ENCODE data around the gene TBC1D10A.

The TBC1D10A gene

DNA sequence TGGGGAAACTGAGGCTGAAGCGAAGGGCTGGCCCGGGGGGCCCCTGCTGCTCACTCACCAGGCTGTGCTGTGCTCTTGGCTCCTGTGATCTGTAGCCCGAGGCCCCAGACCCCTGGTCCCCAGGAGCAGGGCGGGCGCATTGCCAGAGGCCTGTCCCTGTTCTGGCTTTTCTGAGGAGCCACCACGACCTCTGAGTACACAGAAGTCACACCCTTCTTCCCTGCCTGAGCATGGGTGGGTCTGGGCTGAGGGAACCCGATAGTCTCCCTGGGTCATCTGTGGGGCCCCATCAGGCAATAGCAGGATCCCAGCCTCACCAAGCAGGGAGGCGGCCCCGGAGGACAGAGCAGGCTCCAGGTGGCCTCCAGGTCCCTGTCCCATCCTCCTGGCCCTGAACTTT is 42.6 kb downstream of the TBC1D10A start:
- Mint-ChIP-seq H3K4me3 (no peak overlapping the region), H3K4me1 (peaks cover 23% of the 10 kb centered on the region), H3K27ac (no peak overlapping the region), H3K27me3 (no peaks in the 10 kb centered on the region), H3K36me3 (ENCODE audit: low read depth) (no peaks in the 10 kb centered on the region), H3K9me3 (no peaks in the 10 kb centered on the region)
- no peak for DNase-seq
- ATAC-seq = no peak

DNA sequence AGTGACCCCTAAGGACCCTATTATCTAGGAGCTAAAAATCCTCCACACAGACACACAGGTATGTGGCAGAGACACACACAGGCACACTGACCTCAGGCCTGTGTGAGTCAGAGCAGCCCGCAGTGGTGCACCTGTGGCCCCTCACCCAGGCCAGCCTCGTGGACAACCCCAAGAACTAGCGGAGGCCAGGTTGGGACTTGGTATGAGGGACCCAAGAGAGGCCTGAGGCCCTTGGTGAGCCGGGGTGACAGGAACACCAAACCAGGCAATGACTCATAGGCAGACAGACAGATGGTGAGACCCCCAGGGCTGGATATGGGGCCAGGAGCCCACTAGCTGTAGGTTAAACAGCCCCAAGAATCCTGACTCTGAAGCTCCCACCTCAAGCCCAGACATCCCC is 43.4 kb downstream of the TBC1D10A start:
- DNase-seq (no peak), ATAC-seq (no peak)
- Mint-ChIP-seq H3K4me1 (peaks cover 23% of the 10 kb centered on the region), H3K36me3 (ENCODE audit: low read depth) (no peaks in the 10 kb centered on the region), H3K27ac (no peak overlapping the region), H3K9me3 (no peaks in the 10 kb centered on the region), H3K27me3 (no peaks in the 10 kb centered on the region), H3K4me3 (no peak overlapping the region)

DNA sequence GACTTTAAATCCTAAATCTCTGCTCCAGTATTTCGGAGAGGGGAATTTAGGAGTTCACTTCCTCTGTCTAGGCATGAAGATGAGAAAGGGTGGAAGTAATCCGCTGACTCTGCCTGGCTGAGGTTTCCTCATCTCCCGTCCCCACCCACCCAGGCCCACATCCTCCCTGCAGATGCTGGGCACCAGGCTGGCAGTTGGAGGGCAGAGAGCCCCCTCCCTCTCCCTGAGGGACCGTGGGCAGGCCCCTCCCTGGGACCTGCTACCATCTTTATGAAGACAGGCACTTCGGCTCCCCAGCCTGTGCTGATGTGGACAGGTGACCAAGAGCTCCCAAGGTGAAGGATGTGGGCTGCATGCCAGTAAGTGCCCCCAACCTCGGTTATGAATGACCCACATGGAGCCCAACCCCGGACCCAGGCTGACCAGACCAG is 44.1 kb downstream of the TBC1D10A start:
- peaks cover 18% of the 10 kb centered on the region for H3K4me1 Mint-ChIP-seq

DNA sequence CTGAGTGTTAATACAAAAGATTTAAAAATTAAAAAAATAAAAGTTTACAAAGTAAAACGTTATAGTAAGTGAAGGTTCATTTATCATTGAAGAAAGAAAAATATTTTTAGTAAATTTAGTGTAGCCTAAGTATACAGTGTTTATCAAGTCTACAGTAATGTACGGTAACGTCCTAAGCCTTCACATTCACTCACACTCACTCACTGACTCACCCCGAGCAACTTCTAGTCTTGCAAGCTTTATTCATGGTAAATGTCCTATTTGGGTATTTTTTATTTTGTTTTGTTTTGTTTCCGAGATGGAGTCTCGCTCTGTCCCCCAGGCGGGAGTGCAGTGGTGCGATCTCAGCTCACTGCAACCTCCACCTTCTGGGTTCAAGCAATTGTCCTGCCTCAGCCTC is 46.2 kb downstream of the TBC1D10A start:
- Mint-ChIP-seq H3K4me1 (peaks cover 31% of the 10 kb centered on the region), H3K36me3 (ENCODE audit: low read depth) (no peaks in the 10 kb centered on the region), H3K27me3 (no peaks in the 10 kb centered on the region), H3K27ac (no peak overlapping the region), H3K4me3 (no peak overlapping the region), H3K9me3 (no peaks in the 10 kb centered on the region)
- DNase-seq (no peak), ATAC-seq (no peak)

More for the DNA sequence above, 44.1 kb downstream of the TBC1D10A start:
- no peaks in the 10 kb centered on the region for H3K27me3 Mint-ChIP-seq
- no peak for DNase-seq
- no peaks in the 10 kb centered on the region for H3K9me3 Mint-ChIP-seq
- no peak for ATAC-seq
- no peaks in the 10 kb centered on the region for H3K36me3 Mint-ChIP-seq (ENCODE audit: low read depth)
- H3K4me3 Mint-ChIP-seq = no peak overlapping the region
- H3K27ac Mint-ChIP-seq = no peak overlapping the region

DNA sequence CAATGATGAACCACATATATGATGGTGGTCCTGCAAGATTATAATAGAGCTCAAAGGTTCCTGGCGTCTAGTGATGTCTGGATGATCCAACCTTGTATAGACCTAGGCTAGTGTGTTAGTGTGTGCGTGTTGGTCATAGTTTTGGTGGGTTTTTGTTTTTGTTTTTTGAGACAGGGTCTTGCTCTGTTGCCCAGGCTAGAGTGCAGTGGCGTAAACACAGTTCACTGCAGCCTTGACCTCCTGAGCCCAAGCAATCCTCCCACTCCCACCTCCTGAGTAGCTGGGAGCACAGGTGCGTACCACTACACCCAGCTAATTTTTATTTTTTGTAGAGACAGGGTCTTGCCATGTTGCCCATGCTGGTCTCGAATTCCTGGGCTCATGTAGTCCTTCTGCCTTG is 46.8 kb downstream of the TBC1D10A start:
- ATAC-seq (no peak), DNase-seq (no peak)
- H3K4me1 Mint-ChIP-seq = peaks cover 36% of the 10 kb centered on the region
- no peaks in the 10 kb centered on the region for H3K36me3 Mint-ChIP-seq (ENCODE audit: low read depth)
- no peaks in the 10 kb centered on the region for H3K9me3 Mint-ChIP-seq
- no peak overlapping the region for H3K27ac Mint-ChIP-seq
- H3K4me3 Mint-ChIP-seq = no peak overlapping the region
- no peaks in the 10 kb centered on the region for H3K27me3 Mint-ChIP-seq

DNA sequence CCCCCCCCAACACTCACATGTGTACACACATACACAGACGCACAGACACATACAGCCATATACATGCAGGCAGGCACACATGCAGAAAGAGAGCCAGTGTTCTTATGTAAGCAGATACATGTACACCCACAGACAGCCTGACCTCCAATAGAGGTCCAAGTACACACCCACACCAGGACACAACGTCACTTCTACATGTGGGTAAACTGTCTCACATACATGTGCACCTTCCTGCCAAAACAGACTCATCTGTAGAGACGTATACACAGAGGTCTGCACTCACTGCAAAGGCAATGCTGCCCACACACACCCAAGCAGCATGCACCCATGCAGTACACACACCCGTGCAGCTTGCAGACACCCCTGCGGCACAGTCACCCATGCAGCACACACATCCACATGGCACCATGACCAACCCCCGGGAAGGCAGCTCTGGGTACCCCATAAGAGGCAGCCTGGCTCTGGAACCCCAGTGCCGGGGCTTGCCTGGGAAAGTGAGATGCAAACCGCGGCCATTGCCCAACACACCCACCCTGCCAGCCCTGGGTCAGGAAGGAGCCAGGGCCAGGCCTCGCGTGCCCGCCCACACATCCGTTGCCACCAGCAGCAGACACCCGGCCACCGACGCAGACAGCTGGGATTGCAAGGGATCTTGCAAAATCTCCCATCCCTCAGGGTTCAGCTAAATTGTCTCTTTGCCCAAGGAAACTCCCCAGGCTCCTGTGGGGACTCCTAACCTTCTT is 47.5 kb downstream of the TBC1D10A start:
- Mint-ChIP-seq H3K4me1 (peaks cover 41% of the 10 kb centered on the region), H3K9me3 (no peaks in the 10 kb centered on the region), H3K4me3 (no peak overlapping the region), H3K27me3 (no peaks in the 10 kb centered on the region), H3K36me3 (ENCODE audit: low read depth) (no peaks in the 10 kb centered on the region), H3K27ac (no peak overlapping the region)
- DNase-seq (no peak), ATAC-seq (no peak)

DNA sequence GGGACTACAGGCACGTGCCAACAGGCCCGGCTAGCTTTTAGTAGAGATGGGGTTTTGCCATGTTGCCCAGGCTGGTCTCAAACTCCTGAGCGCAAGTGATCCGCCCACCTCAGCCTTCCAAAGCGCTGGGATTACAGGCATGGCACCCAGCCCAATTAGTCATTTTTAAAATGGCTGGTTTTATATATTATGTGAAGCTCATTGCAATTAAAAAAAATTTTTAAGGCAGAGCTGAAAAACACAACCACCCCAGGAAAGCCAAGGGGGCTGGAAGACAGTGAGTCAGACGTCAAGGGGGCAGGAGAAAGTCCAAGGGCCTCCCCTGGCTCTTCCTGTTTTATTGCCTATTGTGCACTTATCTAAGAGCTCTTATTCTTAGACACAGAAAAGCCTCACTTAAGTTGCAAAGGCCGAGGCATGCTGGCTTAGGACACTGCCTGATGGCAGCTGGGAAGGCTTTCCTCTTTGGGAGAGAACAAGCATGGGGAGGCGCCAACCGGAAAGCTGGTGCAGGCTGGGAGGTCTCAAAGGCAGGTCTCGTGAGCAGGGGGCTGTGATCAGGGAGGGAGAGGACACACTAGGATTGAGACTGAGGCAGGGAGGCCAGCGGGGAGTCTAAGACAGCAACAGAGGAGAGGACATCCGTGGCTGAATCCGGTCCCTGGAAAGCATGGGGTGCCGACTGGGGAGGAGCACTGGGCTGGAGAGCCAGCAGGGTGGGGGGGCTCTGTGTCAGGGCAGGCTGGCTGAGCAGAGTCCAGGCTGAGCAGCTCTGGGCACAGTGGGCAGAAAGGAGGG is 49.0 kb downstream of the TBC1D10A start:
- Mint-ChIP-seq H3K36me3 (ENCODE audit: low read depth) (no peaks in the 10 kb centered on the region), H3K4me3 (no peak overlapping the region), H3K27ac (no peak overlapping the region), H3K9me3 (no peaks in the 10 kb centered on the region), H3K27me3 (no peaks in the 10 kb centered on the region), H3K4me1 (peaks cover 37% of the 10 kb centered on the region)
- ATAC-seq = no peak
- no peak for DNase-seq

DNA sequence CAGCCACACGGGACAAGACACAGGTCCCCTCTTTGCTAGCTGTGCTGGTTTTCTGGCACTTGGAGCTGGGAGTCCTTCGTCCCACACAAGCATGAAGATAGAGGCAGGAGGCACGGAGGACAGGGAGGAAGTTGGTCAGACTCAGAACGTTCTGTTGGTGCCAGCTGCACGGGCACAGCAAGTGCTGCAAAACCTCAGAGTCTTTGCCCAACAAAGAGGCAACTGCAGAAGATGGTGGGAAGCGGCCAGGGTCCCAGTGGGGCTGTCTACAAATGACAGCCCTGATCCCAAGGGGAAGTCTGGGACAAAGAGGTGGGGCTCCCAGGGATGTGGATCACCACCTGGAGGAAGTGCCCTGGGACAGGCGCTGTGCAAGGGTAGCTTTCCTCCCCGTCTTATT is 50.7 kb downstream of the TBC1D10A start:
- H3K4me3 Mint-ChIP-seq = no peak overlapping the region
- peaks cover 4% of the 10 kb centered on the region for H3K36me3 Mint-ChIP-seq (ENCODE audit: low read depth)
- no peak for ATAC-seq
- peak overlapping the region; percentile 41 for H3K27ac Mint-ChIP-seq
- peaks cover 40% of the 10 kb centered on the region for H3K4me1 Mint-ChIP-seq
- no peaks in the 10 kb centered on the region for H3K27me3 Mint-ChIP-seq
- H3K9me3 Mint-ChIP-seq = no peaks in the 10 kb centered on the region
- no peak for DNase-seq

DNA sequence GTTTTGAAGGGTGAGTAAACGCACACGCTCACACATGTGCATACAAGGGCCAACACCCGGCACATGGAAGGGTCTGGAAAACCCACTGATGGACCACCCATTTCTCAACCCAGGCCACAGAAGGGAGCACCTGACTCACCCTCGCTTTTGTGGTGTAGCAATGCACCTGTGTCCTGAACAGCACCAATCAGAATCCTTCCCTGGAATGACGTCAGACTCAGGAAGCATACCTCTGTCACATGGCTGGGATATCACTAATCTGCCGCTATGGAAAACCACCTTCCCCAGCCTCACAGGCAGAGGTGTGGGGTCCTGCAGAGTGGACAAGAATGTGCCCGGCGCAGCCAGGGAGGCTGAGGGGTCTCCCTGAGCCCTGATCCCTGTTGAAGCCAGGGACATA is 51.1 kb downstream of the TBC1D10A start:
- Mint-ChIP-seq H3K27ac (peak overlapping the region; percentile 30), H3K4me1 (peaks cover 40% of the 10 kb centered on the region), H3K9me3 (no peaks in the 10 kb centered on the region), H3K36me3 (ENCODE audit: low read depth) (peaks cover 5% of the 10 kb centered on the region), H3K4me3 (no peak overlapping the region), H3K27me3 (no peaks in the 10 kb centered on the region)
- ATAC-seq (peak; percentile 42), DNase-seq (no peak)

DNA sequence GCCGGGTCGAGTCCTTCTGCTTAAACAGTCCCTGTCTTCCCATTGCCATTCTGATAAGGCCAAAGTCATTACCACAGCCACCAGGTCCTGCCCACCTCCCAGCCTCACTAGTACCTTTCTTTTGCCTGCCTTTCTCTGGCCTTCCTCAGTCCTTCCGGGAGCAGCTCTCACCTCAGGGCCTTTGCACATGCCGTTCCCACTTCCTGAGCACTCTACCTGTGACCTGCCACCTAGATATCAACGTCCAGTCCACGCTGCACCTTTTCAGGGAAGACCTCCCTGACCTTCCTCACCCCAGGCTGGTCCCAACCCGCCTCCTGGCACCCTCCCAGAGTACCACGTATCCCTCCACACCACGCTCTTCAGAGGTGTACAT is 52.3 kb downstream of the TBC1D10A start:
- H3K9me3 Mint-ChIP-seq = no peaks in the 10 kb centered on the region

DNA sequence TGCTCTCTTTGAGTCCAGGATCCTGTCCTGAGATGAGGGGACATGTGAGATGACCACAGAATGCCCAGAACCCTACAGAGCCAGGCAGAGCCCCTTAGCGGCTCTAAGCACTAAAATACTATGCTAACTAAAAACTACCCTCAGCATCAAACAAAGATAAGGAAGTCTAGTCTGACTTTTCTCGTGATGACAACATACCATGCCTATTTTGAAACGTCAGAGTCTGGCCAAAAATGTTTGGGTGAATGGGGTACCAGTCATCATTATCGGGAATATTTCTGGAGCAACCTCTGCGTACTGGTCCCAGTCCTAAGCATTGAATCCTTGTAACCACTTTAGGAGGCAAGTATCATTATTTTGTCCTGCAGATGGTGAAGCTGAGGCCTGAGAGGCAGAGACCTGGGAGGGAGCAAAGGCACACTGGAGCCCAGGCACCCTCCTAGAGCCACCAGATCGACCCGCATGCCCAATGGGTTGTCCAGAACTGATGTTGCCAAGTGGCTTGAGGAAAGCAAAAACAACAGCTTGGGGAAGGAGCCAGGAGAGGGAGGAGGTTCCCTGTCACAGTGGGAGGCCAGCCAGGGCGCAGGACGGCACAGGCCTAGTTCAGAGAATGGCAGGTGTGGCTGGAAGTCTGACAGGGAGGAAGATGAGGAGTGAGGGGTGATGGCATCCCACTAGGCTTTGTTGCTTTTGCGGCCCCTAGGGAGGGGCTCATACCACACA is 52.9 kb downstream of the TBC1D10A start:
- Mint-ChIP-seq H3K4me1 (peaks cover 31% of the 10 kb centered on the region), H3K27ac (no peak overlapping the region), H3K9me3 (no peaks in the 10 kb centered on the region), H3K36me3 (ENCODE audit: low read depth) (peaks cover 10% of the 10 kb centered on the region), H3K4me3 (no peak overlapping the region), H3K27me3 (no peaks in the 10 kb centered on the region)
- DNase-seq (no peak), ATAC-seq (no peak)

More for the DNA sequence above, 52.3 kb downstream of the TBC1D10A start:
- Mint-ChIP-seq H3K4me3 (no peak overlapping the region), H3K36me3 (ENCODE audit: low read depth) (peaks cover 10% of the 10 kb centered on the region), H3K27me3 (no peaks in the 10 kb centered on the region), H3K4me1 (peaks cover 35% of the 10 kb centered on the region), H3K27ac (peak overlapping the region; percentile 7)
- DNase-seq (no peak), ATAC-seq (no peak)

DNA sequence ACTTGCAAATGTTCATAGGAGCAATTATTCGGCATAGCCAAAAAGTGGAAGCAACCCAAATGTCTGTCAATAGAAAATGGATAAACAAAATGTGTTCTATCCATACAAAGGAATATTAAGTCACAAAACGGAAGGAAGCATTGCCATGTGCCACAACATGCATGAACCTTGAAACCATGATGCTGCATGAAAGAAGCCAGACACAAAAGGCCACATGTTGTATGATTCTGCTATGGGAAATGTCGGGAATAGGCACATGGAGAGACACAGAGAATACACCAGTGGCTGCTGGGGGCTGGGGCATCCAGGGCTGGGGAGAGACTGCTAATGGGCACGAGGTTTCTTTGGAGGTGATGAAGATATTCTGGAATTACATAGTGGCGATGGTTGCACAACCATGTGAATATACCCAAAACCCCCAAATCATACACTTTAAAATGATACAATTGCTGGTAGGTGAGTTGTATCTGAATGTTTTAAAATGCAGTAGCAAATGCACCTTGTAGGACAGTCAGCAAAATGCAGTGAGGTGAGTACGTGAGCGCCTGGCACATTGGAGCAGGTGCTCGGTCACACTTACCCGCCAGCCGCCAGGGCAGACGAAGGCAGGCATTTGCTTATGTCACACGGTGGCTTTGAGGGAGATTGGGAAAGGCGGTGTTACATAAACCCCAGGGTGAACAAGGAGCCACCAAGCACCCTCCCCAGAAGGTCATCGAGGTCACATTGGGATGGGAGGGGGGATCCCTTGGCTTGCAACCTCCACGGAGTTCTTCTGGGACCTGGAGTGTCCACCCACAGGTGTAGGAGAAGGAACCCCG is 53.8 kb downstream of the TBC1D10A start:
- ATAC-seq = no peak
- Mint-ChIP-seq H3K4me1 (peaks cover 37% of the 10 kb centered on the region), H3K36me3 (ENCODE audit: low read depth) (peaks cover 14% of the 10 kb centered on the region), H3K27me3 (no peaks in the 10 kb centered on the region), H3K27ac (no peak overlapping the region), H3K4me3 (no peak overlapping the region), H3K9me3 (no peaks in the 10 kb centered on the region)
- DNase-seq = no peak

DNA sequence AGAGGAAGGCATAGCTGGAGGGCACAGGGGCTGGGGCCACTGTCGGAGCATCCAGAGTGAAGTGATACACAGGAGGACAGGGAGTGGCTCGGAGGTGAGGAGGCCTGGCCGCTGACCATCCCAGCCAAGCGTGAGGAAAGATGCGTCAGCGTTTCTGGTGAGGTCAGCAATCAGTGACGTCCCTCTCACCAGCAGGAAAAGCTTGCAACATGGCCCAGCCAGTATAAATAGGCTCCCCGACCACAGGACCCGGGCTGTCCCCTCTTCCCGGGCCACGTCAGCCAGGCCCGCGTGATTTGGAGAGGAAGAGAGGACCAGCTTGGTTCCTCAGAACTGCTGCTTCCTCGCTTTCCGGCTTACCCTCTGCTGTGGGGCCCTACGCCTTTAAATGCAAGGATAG is 55.9 kb downstream of the TBC1D10A start:
- H3K27me3 Mint-ChIP-seq = no peaks in the 10 kb centered on the region
- no peak overlapping the region for H3K27ac Mint-ChIP-seq
- H3K36me3 Mint-ChIP-seq (ENCODE audit: low read depth) = peaks cover 19% of the 10 kb centered on the region
- H3K4me3 Mint-ChIP-seq = no peak overlapping the region
- no peak for ATAC-seq
- DNase-seq = no peak
- peaks cover 39% of the 10 kb centered on the region for H3K4me1 Mint-ChIP-seq
- no peaks in the 10 kb centered on the region for H3K9me3 Mint-ChIP-seq

DNA sequence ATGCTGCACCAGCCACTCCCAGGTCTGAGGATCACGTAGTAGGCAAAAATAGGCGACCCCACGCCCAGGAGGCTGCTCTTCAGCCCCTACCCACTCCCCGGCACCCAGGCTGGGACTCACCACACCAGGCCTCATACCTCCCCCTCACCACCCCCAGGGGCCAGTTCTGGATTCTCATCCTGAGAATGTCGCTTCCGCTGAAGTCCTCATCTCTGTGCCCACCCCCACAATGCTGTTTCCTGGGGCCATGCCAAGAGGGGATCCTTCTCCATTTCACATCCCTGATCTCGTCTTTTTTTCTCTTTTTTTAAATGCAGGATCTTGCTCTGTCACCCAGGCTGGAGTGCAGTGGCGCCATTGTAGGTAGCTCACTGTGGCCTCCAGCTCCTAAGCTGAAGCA is 58.4 kb downstream of the TBC1D10A start:
- peaks cover 39% of the 10 kb centered on the region for H3K4me1 Mint-ChIP-seq
- H3K9me3 Mint-ChIP-seq = no peaks in the 10 kb centered on the region
- H3K27ac Mint-ChIP-seq = peak overlapping the region; percentile 86
- H3K4me3 Mint-ChIP-seq = peak overlapping the region; percentile 96
- DNase-seq (no peak), ATAC-seq (no peak)
- no peaks in the 10 kb centered on the region for H3K27me3 Mint-ChIP-seq
- peaks cover 31% of the 10 kb centered on the region for H3K36me3 Mint-ChIP-seq (ENCODE audit: low read depth)

Measured in activated naive CD8-positive, alpha-beta T cell treated with anti-CD3 and anti-CD28 coated beads, Interleukin-2, amount 50 U/mL, for 24 hours (primary cell).